NCI-H187 (cell line): ENCODE results near the gene PHLPP2.
"Not testable (repeated sequence)": the region's sequence is repeated elsewhere in the genome, so short reads cannot be mapped to it uniquely, and the experiment has no call there.

Source experiments
- DNase-seq, 2 experiments: peaks; one replicate each; lab custom pipeline; 2025; lab: John Stamatoyannopoulos, UW

The PHLPP2 gene

DNA sequence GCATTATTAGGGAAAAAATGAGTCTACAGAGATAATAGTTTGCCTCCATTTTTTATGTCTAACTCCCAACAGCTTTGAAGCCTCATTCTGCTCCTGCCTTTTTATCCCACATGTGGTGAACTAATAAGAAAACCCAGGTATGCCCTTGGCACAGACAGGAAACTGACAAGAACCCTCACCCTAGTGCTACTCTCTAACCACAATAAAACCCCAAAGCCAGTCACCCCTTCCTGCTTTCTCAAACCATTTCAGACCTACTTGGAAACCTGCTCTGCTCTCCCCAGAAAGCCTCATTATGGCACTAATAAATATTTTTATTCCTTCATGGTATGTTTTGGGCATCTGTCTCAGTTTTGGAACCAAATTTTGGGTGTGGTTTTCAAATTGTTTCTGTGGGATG is 102.4 kb downstream of the PHLPP2 start:
- DNase-seq: no peak

DNA sequence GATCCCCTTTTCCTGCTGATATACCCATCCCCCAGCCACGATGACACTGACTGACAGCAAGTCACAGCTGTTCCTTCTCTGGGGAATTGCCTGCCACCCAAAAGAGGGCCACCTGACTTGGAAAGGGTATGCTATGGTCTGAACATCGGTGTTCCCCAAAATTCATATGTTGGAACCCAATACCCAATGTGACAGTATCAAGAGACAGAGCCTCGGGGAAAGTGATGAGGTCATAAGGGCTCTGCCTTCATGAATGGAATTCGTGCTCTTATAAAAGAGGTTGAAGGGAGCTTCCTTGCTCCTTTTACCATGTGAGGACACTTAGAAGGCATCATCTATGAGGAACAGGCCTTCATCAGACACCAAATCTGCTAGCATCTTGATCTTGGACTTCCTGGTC is 106.1 kb downstream of the PHLPP2 start:
- DNase-seq: no peak

DNA sequence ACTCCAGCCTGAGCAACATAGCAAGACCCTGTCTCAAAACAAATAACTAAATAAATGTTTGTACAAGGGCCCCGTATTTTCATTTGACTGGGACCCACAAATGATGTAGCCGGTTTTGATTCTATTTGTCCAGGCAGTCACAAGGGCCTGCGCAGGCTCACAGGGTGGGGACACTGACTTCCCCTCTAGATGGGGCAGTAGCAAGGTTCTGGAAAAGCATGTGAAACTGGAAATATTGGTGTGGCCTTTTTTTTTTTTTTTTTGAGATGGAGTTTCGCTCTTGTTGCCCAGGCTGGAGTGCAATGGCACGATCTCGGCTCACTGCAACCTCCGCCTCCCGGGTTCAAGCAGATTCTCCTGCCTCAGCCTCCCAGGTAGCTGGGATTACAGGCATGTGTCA is 109.5 kb downstream of the PHLPP2 start:
- not testable (repeated sequence) for DNase-seq

DNA sequence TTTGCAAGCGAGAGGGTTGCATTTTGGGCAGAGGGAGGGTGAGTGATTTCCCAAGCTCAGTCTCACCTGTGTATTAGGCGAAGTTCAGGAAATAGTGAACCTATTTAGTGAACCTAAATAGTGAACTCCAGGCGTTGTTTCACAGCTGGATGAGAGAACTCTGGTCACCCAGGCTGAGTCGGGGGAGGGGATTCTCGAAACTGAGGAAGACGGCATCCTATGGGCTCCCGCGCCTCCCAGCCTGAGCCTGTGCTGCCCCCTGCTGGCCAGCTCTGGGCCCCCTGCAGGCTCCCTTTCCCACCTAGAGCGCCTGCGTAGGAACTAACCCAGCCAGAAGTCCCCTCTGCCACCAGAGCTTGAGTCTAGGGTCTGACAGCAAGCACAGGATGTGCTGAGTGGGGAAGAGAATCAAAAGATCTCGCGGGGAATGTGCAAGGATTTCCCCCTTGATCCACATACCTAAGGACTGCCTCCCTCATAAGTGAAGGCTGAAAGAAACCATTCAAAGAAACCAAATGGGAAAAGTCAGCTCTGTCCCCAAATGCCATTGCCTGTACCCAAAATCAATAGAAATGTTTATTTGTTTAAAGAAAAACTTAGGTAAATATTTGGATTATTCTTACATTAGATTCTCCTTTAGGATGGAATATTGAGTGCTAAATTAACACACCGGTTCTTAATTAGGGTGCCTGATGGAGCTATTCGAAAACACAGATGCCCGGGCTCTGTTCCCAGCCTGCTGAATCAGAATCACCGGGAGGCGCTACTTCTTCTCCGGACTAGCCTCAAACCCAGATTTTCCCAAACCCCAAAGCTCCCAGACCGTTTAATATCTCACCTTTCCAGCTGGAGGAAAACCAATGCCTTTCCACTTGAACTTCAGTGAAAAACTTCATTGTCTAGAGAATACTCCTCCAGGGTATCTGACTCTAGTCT is 113.3 kb downstream of the PHLPP2 start:
- DNase-seq: peak in 1 of 2 experiments; percentile 21

DNA sequence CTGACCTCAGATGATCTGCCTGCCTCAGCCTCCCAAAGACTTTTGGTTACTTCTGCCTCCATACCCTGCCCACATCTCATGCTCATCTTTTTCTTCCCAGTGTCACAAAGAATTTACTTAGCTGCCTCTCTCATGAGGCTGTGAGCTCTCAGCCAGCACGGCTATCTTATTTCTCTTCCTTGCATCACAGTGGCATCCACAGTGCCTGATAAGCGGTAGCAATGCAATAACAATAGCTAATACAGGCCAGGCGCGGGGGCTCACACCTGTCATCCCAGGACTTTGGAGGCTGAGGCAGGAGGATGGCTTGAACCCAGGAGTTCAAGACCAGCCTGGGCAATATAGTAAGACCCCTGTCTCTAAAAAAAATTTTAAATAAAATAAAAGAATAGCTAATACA is 114.1 kb downstream of the PHLPP2 start:
- DNase-seq: no peak

DNA sequence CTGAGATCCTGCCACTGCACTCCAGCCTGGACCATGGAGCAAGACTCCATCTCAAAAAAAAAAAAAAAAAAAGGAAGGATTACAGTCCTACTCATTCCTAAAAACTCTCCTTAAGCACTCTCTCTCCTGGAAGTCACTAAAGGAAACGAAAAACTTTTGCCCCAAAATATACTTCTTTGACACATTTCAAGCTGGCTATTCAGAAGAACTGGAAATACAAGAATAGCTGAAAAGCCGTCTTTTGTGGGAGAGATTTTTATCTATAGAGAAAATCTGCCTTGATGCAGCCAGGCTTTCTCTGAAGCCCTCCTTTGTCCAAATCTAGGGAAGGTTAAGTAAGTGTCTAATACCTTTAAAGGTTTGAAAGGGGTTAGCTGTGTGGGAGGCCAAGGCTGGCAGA is 115.4 kb downstream of the PHLPP2 start:
- DNase-seq: no peak

DNA sequence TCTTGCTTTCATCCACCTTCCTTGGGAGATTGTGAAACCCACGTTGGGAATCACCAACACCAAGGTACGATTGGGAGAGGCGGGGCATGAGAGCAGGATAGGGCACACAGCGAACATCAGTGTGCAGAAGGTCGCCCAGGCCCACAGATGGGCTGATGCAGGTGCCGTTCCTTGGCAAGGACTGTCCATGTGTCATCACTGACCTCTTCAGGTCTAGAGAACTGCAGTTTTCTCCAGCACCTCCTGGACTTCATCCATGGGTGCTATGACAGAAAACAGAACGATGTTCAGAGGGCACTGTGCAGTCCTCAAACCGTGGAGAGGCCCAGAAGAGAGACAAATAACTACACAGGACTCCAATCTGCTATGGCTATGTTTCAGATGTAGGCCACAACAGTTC is 123.7 kb downstream of the PHLPP2 start:
- no peak for DNase-seq

DNA sequence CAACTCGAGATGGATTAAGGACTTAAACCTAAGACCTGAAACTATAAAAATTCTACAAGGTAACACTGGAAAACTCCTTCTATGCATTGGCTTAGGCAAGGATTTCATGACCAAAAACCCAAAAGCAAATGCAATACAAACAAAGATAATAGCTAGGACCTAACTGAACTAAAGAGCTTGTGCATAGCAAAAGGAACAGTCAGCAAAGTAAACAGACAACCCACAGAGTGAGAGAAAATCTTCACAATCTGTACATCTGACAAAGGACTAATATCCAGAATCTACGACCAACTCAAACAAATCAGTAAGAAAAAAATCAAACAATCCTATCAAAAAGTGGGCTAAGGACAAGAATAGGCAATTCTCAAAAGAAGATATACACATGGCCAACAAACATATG is 126.1 kb downstream of the PHLPP2 start:
- DNase-seq: not testable (repeated sequence)

DNA sequence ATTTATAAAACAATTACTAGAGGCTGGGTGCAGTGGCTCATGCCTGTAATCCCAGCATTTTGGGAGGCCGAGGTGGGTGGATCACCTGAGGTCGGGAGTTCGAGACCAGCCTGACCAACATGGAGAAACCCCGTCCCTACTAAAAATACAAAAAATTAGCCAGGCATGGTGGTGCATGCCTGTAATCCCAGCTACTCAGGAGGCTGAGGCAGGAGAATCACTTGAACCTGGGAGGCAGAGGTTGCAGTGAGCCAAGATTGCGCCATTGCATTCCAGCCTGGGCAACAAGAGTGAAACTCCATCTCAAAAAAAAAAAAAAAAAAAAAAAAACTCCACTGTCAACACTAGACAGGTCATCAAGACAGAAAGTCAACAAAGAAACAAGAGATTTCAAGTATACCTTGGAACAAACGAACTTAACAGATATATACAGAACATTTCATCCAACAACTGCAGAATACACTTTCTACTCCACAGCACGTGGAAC is 129.1 kb downstream of the PHLPP2 start:
- DNase-seq: not testable (repeated sequence)
